NCI-H146 treated with DMSO at 0.1 percent for 48 hours (cell line): ENCODE data around the gene ZNF665.
"Not testable (repeated sequence)": the region's sequence is repeated elsewhere in the genome, so short reads cannot be mapped to it uniquely, and the experiment has no call there.

ENCODE experiments used
- DNase-seq: peaks from one replicate; lab custom pipeline; 2025; ENCODE audit not compliant: unreplicated experiment; lab: John Stamatoyannopoulos, UW

ZNF665 gene

GRCh38 chr19:53158119-53158656 lies 35.0 kb downstream of the ZNF665 start:
- DNase-seq, result peak; percentile 43

- DNase-seq, result no peak
Observed at GRCh38 chr19:53157626-53158025, 35.5 kb downstream of the ZNF665 start.

GRCh38 chr19:53156850-53157249 lies 36.3 kb downstream of the ZNF665 start:
- DNase-seq, result no peak

GRCh38 chr19:53147645-53148044 lies 45.5 kb downstream of the ZNF665 start:
- no peak for DNase-seq

GRCh38 chr19:53140351-53140750 lies 52.8 kb downstream of the ZNF665 start:
- DNase-seq, result no peak

GRCh38 chr19:53136432-53136831 lies 56.7 kb downstream of the ZNF665 start:
- no peak for DNase-seq

- DNase-seq, result peak; percentile 41
Observed at GRCh38 chr19:53132141-53132991, 60.8 kb downstream of the ZNF665 start, which contains the start of gene ZNF415. ZNF415 (minus strand) TSS chr19:53132910; CDS start chr19:53122676, 10,234 bp downstream.

GRCh38 chr19:53131727-53132126 lies 61.4 kb downstream of the ZNF665 start:
- DNase-seq, result no peak

- no peak for DNase-seq
Observed at GRCh38 chr19:53131085-53131590, 62.0 kb downstream of the ZNF665 start.

- no peak for DNase-seq
Observed at GRCh38 chr19:53130506-53130905, 62.7 kb downstream of the ZNF665 start.

- DNase-seq, result not testable (repeated sequence)
Observed at GRCh38 chr19:53126733-53127526, 66.2 kb downstream of the ZNF665 start.

GRCh38 chr19:53123400-53123799 lies 69.8 kb downstream of the ZNF665 start:
- no peak for DNase-seq
